NCI-H524 treated with DMSO at 0.1 percent for 48 hours (cell line): Measurements from ENCODE around the gene ZNF646.

Source experiments
- DNase-seq: peaks from one replicate; lab custom pipeline; 2025; lab: John Stamatoyannopoulos, UW

Gene ZNF646

GRCh38 chr16:31073970-31074813, at the start of gene ZNF646, which contains the start of gene ZNF668:
Gene ZNF646, plus strand, starts transcription at chr16:31074422. Its CDS starts 1,903 bp downstream, at chr16:31076325.
Gene ZNF668, minus strand, starts transcription at chr16:31074240. Its CDS starts 9,781 bp downstream, at chr16:31064459.
- peak; percentile 94 for DNase-seq

GRCh38 chr16:31025339-31025738, 48.9 kb upstream of the ZNF646 start:
- DNase-seq: no peak

- DNase-seq: no peak
Measured at GRCh38 chr16:31029272-31029671, 45.0 kb upstream of the ZNF646 start.

GRCh38 chr16:31031276-31031675, 42.9 kb upstream of the ZNF646 start:
- no peak for DNase-seq

GRCh38 chr16:31032736-31033708, 41.2 kb upstream of the ZNF646 start, which contains the start of gene STX4:
Gene STX4, plus strand, starts transcription at chr16:31033558. Its CDS starts 248 bp downstream, at chr16:31033806.
- DNase-seq: peak; percentile 64

GRCh38 chr16:31033709-31034492, 40.3 kb upstream of the ZNF646 start:
- DNase-seq: peak; percentile 18

- DNase-seq: no peak
Measured at GRCh38 chr16:31036691-31037090, 37.5 kb upstream of the ZNF646 start.

GRCh38 chr16:31038993-31039392, 35.2 kb upstream of the ZNF646 start:
- no peak for DNase-seq

- DNase-seq: no peak
Measured at GRCh38 chr16:31042866-31043265, 31.4 kb upstream of the ZNF646 start.

- DNase-seq: no peak
Measured at GRCh38 chr16:31043352-31043751, 30.9 kb upstream of the ZNF646 start.

- DNase-seq: no peak
Measured at GRCh38 chr16:31043898-31044481, 30.2 kb upstream of the ZNF646 start.

GRCh38 chr16:31050280-31051030, 23.8 kb upstream of the ZNF646 start:
- DNase-seq: no peak

- no peak for DNase-seq
Measured at GRCh38 chr16:31052114-31052513, 22.1 kb upstream of the ZNF646 start.

- DNase-seq: no peak
Measured at GRCh38 chr16:31055613-31056012, 18.6 kb upstream of the ZNF646 start.

- no peak for DNase-seq
Measured at GRCh38 chr16:31061126-31061812, 13.0 kb upstream of the ZNF646 start.

GRCh38 chr16:31061813-31062440, 12.3 kb upstream of the ZNF646 start:
- no peak for DNase-seq

- DNase-seq: no peak
Measured at GRCh38 chr16:31063495-31063842, 10.8 kb upstream of the ZNF646 start.

- no peak for DNase-seq
Measured at GRCh38 chr16:31063843-31064611, 10.2 kb upstream of the ZNF646 start.
